OCI-LY1 (cell line): ENCODE measurements around the gene RAB34.

Experiments
- EZH2 ChIP-seq: fragments of 200-600 bp; sonication (generic), shearing (Covaris generic); IDR thresholded peaks from 2 replicates; pipeline ENCODE4 v1.8.0; 2017; ENCODE audit warnings: borderline replicate concordance, mixed run types, mild to moderate bottlenecking, antibody characterized with exemption, low read length, moderate library complexity, mixed read lengths
- TF ChIP-seq, protein P1 (sequence below): fragments of 200-600 bp; sonication (generic), shearing (Covaris generic); IDR thresholded peaks from 2 replicates; pipeline ENCODE4 v1.5.1; 2017; ENCODE audit warnings: mild to moderate bottlenecking, antibody characterized with exemption, low read length, moderate library complexity, mixed read lengths

GRCh38 chr17:28705074-28705659, 12.5 kb downstream of the RAB34 start:
- TF ChIP-seq, protein P1, sequence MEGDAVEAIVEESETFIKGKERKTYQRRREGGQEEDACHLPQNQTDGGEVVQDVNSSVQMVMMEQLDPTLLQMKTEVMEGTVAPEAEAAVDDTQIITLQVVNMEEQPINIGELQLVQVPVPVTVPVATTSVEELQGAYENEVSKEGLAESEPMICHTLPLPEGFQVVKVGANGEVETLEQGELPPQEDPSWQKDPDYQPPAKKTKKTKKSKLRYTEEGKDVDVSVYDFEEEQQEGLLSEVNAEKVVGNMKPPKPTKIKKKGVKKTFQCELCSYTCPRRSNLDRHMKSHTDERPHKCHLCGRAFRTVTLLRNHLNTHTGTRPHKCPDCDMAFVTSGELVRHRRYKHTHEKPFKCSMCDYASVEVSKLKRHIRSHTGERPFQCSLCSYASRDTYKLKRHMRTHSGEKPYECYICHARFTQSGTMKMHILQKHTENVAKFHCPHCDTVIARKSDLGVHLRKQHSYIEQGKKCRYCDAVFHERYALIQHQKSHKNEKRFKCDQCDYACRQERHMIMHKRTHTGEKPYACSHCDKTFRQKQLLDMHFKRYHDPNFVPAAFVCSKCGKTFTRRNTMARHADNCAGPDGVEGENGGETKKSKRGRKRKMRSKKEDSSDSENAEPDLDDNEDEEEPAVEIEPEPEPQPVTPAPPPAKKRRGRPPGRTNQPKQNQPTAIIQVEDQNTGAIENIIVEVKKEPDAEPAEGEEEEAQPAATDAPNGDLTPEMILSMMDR: no peak
- no peak for TF ChIP-seq EZH2
